H9 (cell line): ENCODE results near the gene ADAMTS16. TPM values are rescaled to one million over a fixed set of nuclear protein-coding genes. Genes with fewer than 3 reads are reported as not detected.

Experiments used
- DNase-seq: peaks from one replicate; pipeline ENCODE4 v3.0.0-alpha.2; 2017
- H2AFZ ChIP-seq: one replicate; pipeline ENCODE4 v1.6.1; 2013; ENCODE audit warnings: mild to moderate bottlenecking, low read length, control low read depth, moderate library complexity
- H2AK5ac ChIP-seq: 2 replicates; pipeline ENCODE4 v1.6.1; 2013; ENCODE audit warnings: low read length, control low read depth, mixed read lengths; ENCODE audit not compliant: insufficient read length
- H2BK120ac ChIP-seq: one replicate; pipeline ENCODE4 v1.6.1; 2013; ENCODE audit warnings: low read depth, mild to moderate bottlenecking, low read length, control low read depth, inconsistent platforms; ENCODE audit not compliant: poor library complexity, severe bottlenecking
- H2BK12ac ChIP-seq: 2 replicates; pipeline ENCODE4 v1.6.1; 2013; ENCODE audit warnings: low read length, control low read depth, mixed read lengths, low read depth; ENCODE audit not compliant: insufficient read length
- H2BK15ac ChIP-seq: 2 replicates; pipeline ENCODE4 v1.6.1; 2013; ENCODE audit warnings: low read depth, low read length, control low read depth
- H2BK20ac ChIP-seq: one replicate; pipeline ENCODE4 v1.6.1; 2013; ENCODE audit warnings: low read depth, mild to moderate bottlenecking, low read length, control low read depth, inconsistent platforms; ENCODE audit not compliant: poor library complexity, severe bottlenecking
- H2BK5ac ChIP-seq: 2 replicates; pipeline ENCODE4 v1.6.1; 2013; ENCODE audit warnings: low read length, control low read depth, mixed read lengths; ENCODE audit not compliant: insufficient read length
- H3K14ac ChIP-seq: 2 replicates; pipeline ENCODE4 v1.6.1; 2013; ENCODE audit warnings: low read length, control low read depth; ENCODE audit not compliant: insufficient read depth
- H3K18ac ChIP-seq: 2 replicates; pipeline ENCODE4 v1.6.1; 2013; ENCODE audit warnings: low read depth, mild to moderate bottlenecking, mixed read lengths, low read length, control low read depth; ENCODE audit not compliant: insufficient read length
- H3K23ac ChIP-seq: 2 replicates; pipeline ENCODE4 v1.6.1; 2013; ENCODE audit warnings: low read length, control low read depth, mixed read lengths, low read depth; ENCODE audit not compliant: insufficient read length
- H3K23me2 ChIP-seq: 2 replicates; pipeline ENCODE4 v1.6.1; 2013; ENCODE audit warnings: low read depth, mild to moderate bottlenecking, mixed read lengths, low read length, control low read depth; ENCODE audit not compliant: insufficient read length, poor library complexity, severe bottlenecking
- H3K27ac ChIP-seq: 2 replicates; pipeline ENCODE4 v1.5.1; 2013; ENCODE audit warnings: low read length, control low read depth, mixed read lengths, low read depth; ENCODE audit not compliant: insufficient read length
- H3K27me3 ChIP-seq: 2 replicates; pipeline ENCODE4 v1.6.1; 2013; ENCODE audit warnings: low read length, control low read depth, inconsistent platforms; ENCODE audit not compliant: insufficient read depth
- H3K4ac ChIP-seq: 2 replicates; pipeline ENCODE4 v1.6.1; 2013; ENCODE audit warnings: low read depth, mild to moderate bottlenecking, control low read depth, inconsistent platforms, low read length, moderate library complexity
- H3K4me1 ChIP-seq: 2 replicates; pipeline ENCODE4 v1.6.1; 2013; ENCODE audit warnings: low read length, control low read depth, inconsistent platforms; ENCODE audit not compliant: insufficient read depth
- H3K4me2 ChIP-seq: 2 replicates; pipeline ENCODE4 v1.6.1; 2013; ENCODE audit warnings: low read length, control low read depth, mixed read lengths; ENCODE audit not compliant: insufficient read length, insufficient read depth
- H3K56ac ChIP-seq: 2 replicates; pipeline ENCODE4 v1.6.1; 2013; ENCODE audit warnings: low read depth, mild to moderate bottlenecking, mixed read lengths, low read length, control low read depth; ENCODE audit not compliant: insufficient read length
- H3K79me1 ChIP-seq: 2 replicates; pipeline ENCODE4 v1.6.1; 2013; ENCODE audit warnings: low read depth, mild to moderate bottlenecking, moderate library complexity, low read length, control low read depth, inconsistent platforms; ENCODE audit not compliant: insufficient read depth, poor library complexity, severe bottlenecking
- H3K79me2 ChIP-seq: 2 replicates; pipeline ENCODE4 v1.6.1; 2013; ENCODE audit warnings: low read length, control low read depth, inconsistent platforms; ENCODE audit not compliant: insufficient read depth
- H3K9ac ChIP-seq: 2 replicates; pipeline ENCODE4 v1.6.1; 2013; ENCODE audit warnings: low read length, control low read depth, mixed read lengths; ENCODE audit not compliant: insufficient read length; ENCODE audit errors: extremely low read depth
- H3K9me3 ChIP-seq: one replicate; pipeline ENCODE4 v1.6.1; 2013; ENCODE audit warnings: low read depth, low read length, inconsistent platforms; ENCODE audit not compliant: control insufficient read depth
- H3T11ph ChIP-seq: one replicate; pipeline ENCODE4 v1.6.1; 2013; ENCODE audit warnings: mild to moderate bottlenecking, low read length, control low read depth, inconsistent platforms
- H4K20me1 ChIP-seq: one replicate; pipeline ENCODE4 v1.6.1; 2013; ENCODE audit not compliant: control insufficient read depth, insufficient read length, insufficient read depth
- H4K5ac ChIP-seq: 2 replicates; pipeline ENCODE4 v1.6.1; 2013; ENCODE audit warnings: low read depth, mild to moderate bottlenecking, mixed read lengths, low read length, control low read depth; ENCODE audit not compliant: insufficient read length
- H4K8ac ChIP-seq: replicated peaks from 2 replicates; pipeline ENCODE4 v1.6.1; 2013; ENCODE audit warnings: low read length, control low read depth, mixed read lengths, low read depth; ENCODE audit not compliant: insufficient read length
- H4K91ac ChIP-seq: 2 replicates; pipeline ENCODE4 v1.6.1; 2013; ENCODE audit warnings: low read depth, mild to moderate bottlenecking, moderate library complexity, mixed read lengths, low read length, control low read depth; ENCODE audit not compliant: insufficient read length
- H3K27ac Mint-ChIP-seq, 3 experiments: 2 replicates in 2 of 3; 3 replicates in 1 of 3; pipeline ENCODE4 v1.8.0; 2020 to 2021; ENCODE audit warnings: mixed read lengths in 3 of 3, mild to moderate bottlenecking in 1 of 3, moderate library complexity in 1 of 3
- H3K27me3 Mint-ChIP-seq: 2 replicates; pipeline ENCODE4 v1.8.0; 2021; ENCODE audit warnings: low read depth, mild to moderate bottlenecking, moderate library complexity, mixed read lengths
- H3K36me3 Mint-ChIP-seq, 3 experiments: 2 replicates in 2 of 3; 3 replicates in 1 of 3; pipeline ENCODE4 v1.8.0; 2020 to 2021; ENCODE audit warnings: low read depth in 3 of 3, mixed read lengths in 3 of 3; ENCODE audit not compliant: insufficient read depth in 1 of 3
- H3K4me1 Mint-ChIP-seq, 2 experiments: 2 replicates each; pipeline ENCODE4 v1.8.0; 2020; ENCODE audit warnings: mixed read lengths in 2 of 2
- H3K4me3 Mint-ChIP-seq, 2 experiments: 2 replicates in 1 of 2; 3 replicates in 1 of 2; pipeline ENCODE4 v1.8.0; 2020 to 2021; ENCODE audit warnings: mild to moderate bottlenecking in 2 of 2, mixed read lengths in 2 of 2, moderate library complexity in 1 of 2
- H3K9me3 Mint-ChIP-seq, 2 experiments: 2 replicates in 1 of 2; 3 replicates in 1 of 2; pipeline ENCODE4 v1.8.0; 2020; ENCODE audit warnings: mild to moderate bottlenecking in 2 of 2, mixed read lengths in 2 of 2, moderate library complexity in 1 of 2
- WGBS: extraction: QIAGEN DNeasy Blood & Tissue Kit; methylation state at CpG from one replicate; pipeline ENCODE4 v1.1.7; 2013; ENCODE audit warnings: missing lambda C conversion rate, low lambda C conversion rate, mixed read lengths; ENCODE audit not compliant: insufficient read length; ENCODE audit errors: extremely low coverage; 5-methylcytosine and 5-hydroxymethylcytosine counted together
- total RNA-seq: library from RNA; stranded (reverse); gene quantifications from 2 replicates; pipeline ENCODE4 v1.2.1, GENCODE V29; 2021
- TF ChIP-seq, protein P1 (sequence below): fragments of 200-600 bp; sonication (generic); conservative IDR thresholded peaks from 3 replicates; pipeline ENCODE4 v1.8.0; 2021; ENCODE audit warnings: antibody characterized with exemption, mild to moderate bottlenecking

Gene ADAMTS16
- total RNA-seq, 1 experiment from 2014 or later: 4.5 TPM

DNA sequence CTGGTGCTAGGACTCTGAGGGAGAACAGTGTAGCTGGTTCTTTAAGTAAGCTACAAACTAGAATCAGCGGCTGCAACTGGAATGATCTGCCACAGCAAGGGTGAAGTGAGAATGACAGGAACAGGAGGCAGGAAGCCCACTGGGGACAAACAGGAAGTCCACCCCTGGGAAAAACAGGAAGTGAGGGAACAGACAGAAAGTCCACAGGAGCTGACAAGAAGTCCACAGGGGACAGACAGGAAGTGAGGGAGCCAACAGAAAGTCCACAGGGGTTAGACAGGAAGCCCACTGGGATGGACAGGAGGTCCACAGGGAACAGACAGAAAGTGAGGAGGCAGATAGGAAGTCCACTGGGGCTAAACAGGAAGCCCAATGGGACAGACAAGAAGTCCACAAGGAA is 15.5 kb downstream of the ADAMTS16 start:
- no peaks in the 10 kb centered on the region for H3K23me2 ChIP-seq
- H3K79me2 ChIP-seq: no peaks in the 10 kb centered on the region; the same call in 1 of the 2 replicates
- H3T11ph ChIP-seq: no peak overlapping the region
- TF ChIP-seq, protein P1, sequence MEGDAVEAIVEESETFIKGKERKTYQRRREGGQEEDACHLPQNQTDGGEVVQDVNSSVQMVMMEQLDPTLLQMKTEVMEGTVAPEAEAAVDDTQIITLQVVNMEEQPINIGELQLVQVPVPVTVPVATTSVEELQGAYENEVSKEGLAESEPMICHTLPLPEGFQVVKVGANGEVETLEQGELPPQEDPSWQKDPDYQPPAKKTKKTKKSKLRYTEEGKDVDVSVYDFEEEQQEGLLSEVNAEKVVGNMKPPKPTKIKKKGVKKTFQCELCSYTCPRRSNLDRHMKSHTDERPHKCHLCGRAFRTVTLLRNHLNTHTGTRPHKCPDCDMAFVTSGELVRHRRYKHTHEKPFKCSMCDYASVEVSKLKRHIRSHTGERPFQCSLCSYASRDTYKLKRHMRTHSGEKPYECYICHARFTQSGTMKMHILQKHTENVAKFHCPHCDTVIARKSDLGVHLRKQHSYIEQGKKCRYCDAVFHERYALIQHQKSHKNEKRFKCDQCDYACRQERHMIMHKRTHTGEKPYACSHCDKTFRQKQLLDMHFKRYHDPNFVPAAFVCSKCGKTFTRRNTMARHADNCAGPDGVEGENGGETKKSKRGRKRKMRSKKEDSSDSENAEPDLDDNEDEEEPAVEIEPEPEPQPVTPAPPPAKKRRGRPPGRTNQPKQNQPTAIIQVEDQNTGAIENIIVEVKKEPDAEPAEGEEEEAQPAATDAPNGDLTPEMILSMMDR: no peak
- H4K8ac ChIP-seq: no peak overlapping the region
- peaks cover 3% of the 10 kb centered on the region; the same call in 1 of the 2 replicates for H3K4me1 ChIP-seq
- no peaks in the 10 kb centered on the region for H3K27me3 ChIP-seq
- H2BK5ac ChIP-seq: no peak overlapping the region
- no peak overlapping the region for H3K23ac ChIP-seq
- H3K36me3 Mint-ChIP-seq: peaks cover 9 to 13% (median 10%) of the 10 kb centered on the region in 3 experiments
- H2AFZ ChIP-seq: no peak overlapping the region
- H3K27ac ChIP-seq: no peak overlapping the region
- H3K9me3 Mint-ChIP-seq: peaks cover 8 to 13% of the 10 kb centered on the region in 2 experiments; a peak in 4 of 5 replicates
- no CpG with 5 or more reads among the region's 1 CpG for WGBS
- peak overlapping the region; percentile 33 for H2AK5ac ChIP-seq
- H3K14ac ChIP-seq: no peak overlapping the region
- H3K9me3 ChIP-seq: peaks cover under 1% of the 10 kb centered on the region
- peak overlapping the region in 1 of 3 experiments; percentile 66; a peak in 4 of 7 replicates for H3K27ac Mint-ChIP-seq
- H3K27me3 Mint-ChIP-seq: no peaks in the 10 kb centered on the region
- H3K79me1 ChIP-seq: no peaks in the 10 kb centered on the region
- H2BK15ac ChIP-seq: no peak overlapping the region
- H4K20me1 ChIP-seq: no peaks in the 10 kb centered on the region
- H3K56ac ChIP-seq: no peak overlapping the region
- H2BK12ac ChIP-seq: no peak overlapping the region
- no peak overlapping the region for H4K91ac ChIP-seq
- no peak overlapping the region for H4K5ac ChIP-seq
- no peak overlapping the region for H3K4ac ChIP-seq
- H2BK120ac ChIP-seq: no peak overlapping the region
- H3K9ac ChIP-seq: no peak overlapping the region
- no peak overlapping the region for H3K4me2 ChIP-seq
- no peaks in the 10 kb centered on the region; a peak in 1 of 4 replicates for H3K4me1 Mint-ChIP-seq
- no peak overlapping the region for H3K18ac ChIP-seq
- no peak overlapping the region for H3K4me3 Mint-ChIP-seq
- DNase-seq: no peak
- no peak overlapping the region for H2BK20ac ChIP-seq
